H9 (cell line): ENCODE data around the gene SLX4IP. TPM values are rescaled to one million over a fixed set of nuclear protein-coding genes. Genes with fewer than 3 reads are reported as not detected.
A peak's percentile ranks its signal among the peaks of the same experiment; 100 is the strongest.

Experiments used
- DNase-seq: peaks from one replicate; pipeline ENCODE4 v3.0.0-alpha.2; 2017
- H2AFZ ChIP-seq: one replicate; pipeline ENCODE4 v1.6.1; 2013; ENCODE audit warnings: mild to moderate bottlenecking, low read length, control low read depth, moderate library complexity
- H2AK5ac ChIP-seq: 2 replicates; pipeline ENCODE4 v1.6.1; 2013; ENCODE audit warnings: low read length, control low read depth, mixed read lengths; ENCODE audit not compliant: insufficient read length
- H2BK120ac ChIP-seq: one replicate; pipeline ENCODE4 v1.6.1; 2013; ENCODE audit warnings: low read depth, mild to moderate bottlenecking, low read length, control low read depth, inconsistent platforms; ENCODE audit not compliant: poor library complexity, severe bottlenecking
- H2BK12ac ChIP-seq: 2 replicates; pipeline ENCODE4 v1.6.1; 2013; ENCODE audit warnings: low read length, control low read depth, mixed read lengths, low read depth; ENCODE audit not compliant: insufficient read length
- H2BK15ac ChIP-seq: 2 replicates; pipeline ENCODE4 v1.6.1; 2013; ENCODE audit warnings: low read depth, low read length, control low read depth
- H2BK20ac ChIP-seq: one replicate; pipeline ENCODE4 v1.6.1; 2013; ENCODE audit warnings: low read depth, mild to moderate bottlenecking, low read length, control low read depth, inconsistent platforms; ENCODE audit not compliant: poor library complexity, severe bottlenecking
- H2BK5ac ChIP-seq: 2 replicates; pipeline ENCODE4 v1.6.1; 2013; ENCODE audit warnings: low read length, control low read depth, mixed read lengths; ENCODE audit not compliant: insufficient read length
- H3K14ac ChIP-seq: 2 replicates; pipeline ENCODE4 v1.6.1; 2013; ENCODE audit warnings: low read length, control low read depth; ENCODE audit not compliant: insufficient read depth
- H3K18ac ChIP-seq: 2 replicates; pipeline ENCODE4 v1.6.1; 2013; ENCODE audit warnings: low read depth, mild to moderate bottlenecking, mixed read lengths, low read length, control low read depth; ENCODE audit not compliant: insufficient read length
- H3K23ac ChIP-seq: 2 replicates; pipeline ENCODE4 v1.6.1; 2013; ENCODE audit warnings: low read length, control low read depth, mixed read lengths, low read depth; ENCODE audit not compliant: insufficient read length
- H3K23me2 ChIP-seq: 2 replicates; pipeline ENCODE4 v1.6.1; 2013; ENCODE audit warnings: low read depth, mild to moderate bottlenecking, mixed read lengths, low read length, control low read depth; ENCODE audit not compliant: insufficient read length, poor library complexity, severe bottlenecking
- H3K27ac ChIP-seq: 2 replicates; pipeline ENCODE4 v1.5.1; 2013; ENCODE audit warnings: low read length, control low read depth, mixed read lengths, low read depth; ENCODE audit not compliant: insufficient read length
- H3K27me3 ChIP-seq: 2 replicates; pipeline ENCODE4 v1.6.1; 2013; ENCODE audit warnings: low read length, control low read depth, inconsistent platforms; ENCODE audit not compliant: insufficient read depth
- H3K4ac ChIP-seq: 2 replicates; pipeline ENCODE4 v1.6.1; 2013; ENCODE audit warnings: low read depth, mild to moderate bottlenecking, control low read depth, inconsistent platforms, low read length, moderate library complexity
- H3K4me1 ChIP-seq: 2 replicates; pipeline ENCODE4 v1.6.1; 2013; ENCODE audit warnings: low read length, control low read depth, inconsistent platforms; ENCODE audit not compliant: insufficient read depth
- H3K4me2 ChIP-seq: 2 replicates; pipeline ENCODE4 v1.6.1; 2013; ENCODE audit warnings: low read length, control low read depth, mixed read lengths; ENCODE audit not compliant: insufficient read length, insufficient read depth
- H3K56ac ChIP-seq: 2 replicates; pipeline ENCODE4 v1.6.1; 2013; ENCODE audit warnings: low read depth, mild to moderate bottlenecking, mixed read lengths, low read length, control low read depth; ENCODE audit not compliant: insufficient read length
- H3K79me1 ChIP-seq: 2 replicates; pipeline ENCODE4 v1.6.1; 2013; ENCODE audit warnings: low read depth, mild to moderate bottlenecking, moderate library complexity, low read length, control low read depth, inconsistent platforms; ENCODE audit not compliant: insufficient read depth, poor library complexity, severe bottlenecking
- H3K79me2 ChIP-seq: 2 replicates; pipeline ENCODE4 v1.6.1; 2013; ENCODE audit warnings: low read length, control low read depth, inconsistent platforms; ENCODE audit not compliant: insufficient read depth
- H3K9ac ChIP-seq: 2 replicates; pipeline ENCODE4 v1.6.1; 2013; ENCODE audit warnings: low read length, control low read depth, mixed read lengths; ENCODE audit not compliant: insufficient read length; ENCODE audit errors: extremely low read depth
- H3K9me3 ChIP-seq: one replicate; pipeline ENCODE4 v1.6.1; 2013; ENCODE audit warnings: low read depth, low read length, inconsistent platforms; ENCODE audit not compliant: control insufficient read depth
- H3T11ph ChIP-seq: one replicate; pipeline ENCODE4 v1.6.1; 2013; ENCODE audit warnings: mild to moderate bottlenecking, low read length, control low read depth, inconsistent platforms
- H4K20me1 ChIP-seq: one replicate; pipeline ENCODE4 v1.6.1; 2013; ENCODE audit not compliant: control insufficient read depth, insufficient read length, insufficient read depth
- H4K5ac ChIP-seq: 2 replicates; pipeline ENCODE4 v1.6.1; 2013; ENCODE audit warnings: low read depth, mild to moderate bottlenecking, mixed read lengths, low read length, control low read depth; ENCODE audit not compliant: insufficient read length
- H4K8ac ChIP-seq: replicated peaks from 2 replicates; pipeline ENCODE4 v1.6.1; 2013; ENCODE audit warnings: low read length, control low read depth, mixed read lengths, low read depth; ENCODE audit not compliant: insufficient read length
- H4K91ac ChIP-seq: 2 replicates; pipeline ENCODE4 v1.6.1; 2013; ENCODE audit warnings: low read depth, mild to moderate bottlenecking, moderate library complexity, mixed read lengths, low read length, control low read depth; ENCODE audit not compliant: insufficient read length
- H3K27ac Mint-ChIP-seq, 3 experiments: 2 replicates in 2 of 3; 3 replicates in 1 of 3; pipeline ENCODE4 v1.8.0; 2020 to 2021; ENCODE audit warnings: mixed read lengths in 3 of 3, mild to moderate bottlenecking in 1 of 3, moderate library complexity in 1 of 3
- H3K27me3 Mint-ChIP-seq: 2 replicates; pipeline ENCODE4 v1.8.0; 2021; ENCODE audit warnings: low read depth, mild to moderate bottlenecking, moderate library complexity, mixed read lengths
- H3K36me3 Mint-ChIP-seq, 3 experiments: 2 replicates in 2 of 3; 3 replicates in 1 of 3; pipeline ENCODE4 v1.8.0; 2020 to 2021; ENCODE audit warnings: low read depth in 3 of 3, mixed read lengths in 3 of 3; ENCODE audit not compliant: insufficient read depth in 1 of 3
- H3K4me1 Mint-ChIP-seq, 2 experiments: 2 replicates each; pipeline ENCODE4 v1.8.0; 2020; ENCODE audit warnings: mixed read lengths in 2 of 2
- H3K4me3 Mint-ChIP-seq, 2 experiments: 2 replicates in 1 of 2; 3 replicates in 1 of 2; pipeline ENCODE4 v1.8.0; 2020 to 2021; ENCODE audit warnings: mild to moderate bottlenecking in 2 of 2, mixed read lengths in 2 of 2, moderate library complexity in 1 of 2
- H3K9me3 Mint-ChIP-seq, 2 experiments: 2 replicates in 1 of 2; 3 replicates in 1 of 2; pipeline ENCODE4 v1.8.0; 2020; ENCODE audit warnings: mild to moderate bottlenecking in 2 of 2, mixed read lengths in 2 of 2, moderate library complexity in 1 of 2
- WGBS: extraction: QIAGEN DNeasy Blood & Tissue Kit; methylation state at CpG from one replicate; pipeline ENCODE4 v1.1.7; 2013; ENCODE audit warnings: missing lambda C conversion rate, low lambda C conversion rate, mixed read lengths; ENCODE audit not compliant: insufficient read length; ENCODE audit errors: extremely low coverage; 5-methylcytosine and 5-hydroxymethylcytosine counted together
- total RNA-seq: library from RNA; stranded (reverse); gene quantifications from 2 replicates; pipeline ENCODE4 v1.2.1, GENCODE V29; 2021
- TF ChIP-seq, protein P1 (sequence below): fragments of 200-600 bp; sonication (generic); conservative IDR thresholded peaks from 3 replicates; pipeline ENCODE4 v1.8.0; 2021; ENCODE audit warnings: antibody characterized with exemption, mild to moderate bottlenecking

Gene SLX4IP
- total RNA-seq, 1 experiment from 2014 or later, result 7.9 TPM

DNA sequence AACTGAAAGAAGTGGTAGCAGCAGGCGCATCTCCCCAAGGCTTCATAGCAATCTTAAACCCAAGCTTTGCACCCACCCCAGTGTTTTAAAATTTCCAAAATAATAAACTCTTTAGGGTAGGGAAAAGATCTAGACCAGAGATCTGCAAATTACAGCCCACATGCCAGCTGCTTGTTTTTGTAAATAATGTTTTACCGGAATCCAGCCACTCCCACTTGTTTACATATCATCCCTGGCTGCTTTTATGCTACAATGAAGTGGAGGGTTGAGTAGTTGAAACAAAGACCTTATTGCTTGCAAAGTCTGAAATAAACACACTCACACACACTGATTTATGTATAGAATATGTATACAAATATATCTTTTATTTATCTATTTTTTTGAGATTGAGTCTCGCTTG lies 30.0 kb downstream of the SLX4IP start:
- no peaks in the 10 kb centered on the region for H3K23me2 ChIP-seq
- Mint-ChIP-seq H3K4me1 (peaks cover 55 to 59% of the 10 kb centered on the region in 2 experiments), H3K27me3 (no peaks in the 10 kb centered on the region), H3K36me3 (peaks cover 13 to 21% (median 18%) of the 10 kb centered on the region in 3 experiments), H3K27ac (peak overlapping the region in 1 of 3 experiments; percentile 85; a peak in 1 of 7 replicates), H3K9me3 (peaks cover 15% of the 10 kb centered on the region in 2 experiments), H3K4me3 (no peak overlapping the region)
- no peak overlapping the region for H3K56ac ChIP-seq
- H2BK5ac ChIP-seq, result peak overlapping the region; percentile 2
- H2BK20ac ChIP-seq, result no peak overlapping the region
- no peak overlapping the region for H3K9ac ChIP-seq
- H3K9me3 ChIP-seq, result no peaks in the 10 kb centered on the region
- no peak overlapping the region for H2AK5ac ChIP-seq
- no peak overlapping the region for H2BK15ac ChIP-seq
- no peak overlapping the region for H2AFZ ChIP-seq
- H3K18ac ChIP-seq, result no peak overlapping the region
- H2BK12ac ChIP-seq, result peak overlapping the region; percentile 35
- peaks cover 4% of the 10 kb centered on the region; the same call in 1 of the 2 replicates for H3K4me1 ChIP-seq
- peaks cover 5% of the 10 kb centered on the region for H3K79me1 ChIP-seq
- H4K8ac ChIP-seq, result no peak overlapping the region
- TF ChIP-seq, protein P1, sequence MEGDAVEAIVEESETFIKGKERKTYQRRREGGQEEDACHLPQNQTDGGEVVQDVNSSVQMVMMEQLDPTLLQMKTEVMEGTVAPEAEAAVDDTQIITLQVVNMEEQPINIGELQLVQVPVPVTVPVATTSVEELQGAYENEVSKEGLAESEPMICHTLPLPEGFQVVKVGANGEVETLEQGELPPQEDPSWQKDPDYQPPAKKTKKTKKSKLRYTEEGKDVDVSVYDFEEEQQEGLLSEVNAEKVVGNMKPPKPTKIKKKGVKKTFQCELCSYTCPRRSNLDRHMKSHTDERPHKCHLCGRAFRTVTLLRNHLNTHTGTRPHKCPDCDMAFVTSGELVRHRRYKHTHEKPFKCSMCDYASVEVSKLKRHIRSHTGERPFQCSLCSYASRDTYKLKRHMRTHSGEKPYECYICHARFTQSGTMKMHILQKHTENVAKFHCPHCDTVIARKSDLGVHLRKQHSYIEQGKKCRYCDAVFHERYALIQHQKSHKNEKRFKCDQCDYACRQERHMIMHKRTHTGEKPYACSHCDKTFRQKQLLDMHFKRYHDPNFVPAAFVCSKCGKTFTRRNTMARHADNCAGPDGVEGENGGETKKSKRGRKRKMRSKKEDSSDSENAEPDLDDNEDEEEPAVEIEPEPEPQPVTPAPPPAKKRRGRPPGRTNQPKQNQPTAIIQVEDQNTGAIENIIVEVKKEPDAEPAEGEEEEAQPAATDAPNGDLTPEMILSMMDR, result no peak
- H3T11ph ChIP-seq, result no peak overlapping the region
- DNase-seq, result no peak
- peak overlapping the region; percentile 3 for H3K4me2 ChIP-seq
- no peaks in the 10 kb centered on the region for H3K27me3 ChIP-seq
- H2BK120ac ChIP-seq, result no peak overlapping the region
- no peak overlapping the region for H3K14ac ChIP-seq
- H4K5ac ChIP-seq, result no peak overlapping the region
- H4K91ac ChIP-seq, result no peak overlapping the region
- no peaks in the 10 kb centered on the region for H4K20me1 ChIP-seq
- H3K27ac ChIP-seq, result no peak overlapping the region
- peaks cover 6% of the 10 kb centered on the region; the same call in 1 of the 2 replicates for H3K79me2 ChIP-seq
- WGBS, result no CpG with 5 or more reads among the region's 3 CpGs
- no peak overlapping the region for H3K4ac ChIP-seq
- no peak overlapping the region for H3K23ac ChIP-seq
